Activated T-cell treated with anti-CD3 and anti-CD28 coated beads, Interleukin-2, amount 50 U/mL, for 4 hours (primary cell): ENCODE data around the gene OCLN. TPM values are rescaled to one million over a fixed set of nuclear protein-coding genes. Genes with fewer than 3 reads are reported as not detected.
"Not testable (repeated sequence)": the region's sequence is repeated elsewhere in the genome, so short reads cannot be mapped to it uniquely, and the experiment has no call there.

Experiments used
- ATAC-seq, 2 donors: fragments of 200-7000 bp; cut with Tn5 transposase; one replicate each; pipeline ENCODE4 v1.10.0; 2021
- DNase-seq: peaks from one replicate; pipeline ENCODE4 v3.0.0-alpha.2; 2020
- H3K27me3 Mint-ChIP-seq: one replicate; pipeline ENCODE4 v1.8.0; 2021; ENCODE audit warnings: low read depth, mixed read lengths
- H3K36me3 Mint-ChIP-seq: one replicate; pipeline ENCODE4 v1.8.0; 2022; ENCODE audit warnings: mixed read lengths; ENCODE audit not compliant: insufficient read depth
- H3K4me1 Mint-ChIP-seq: one replicate; pipeline ENCODE4 v1.8.0; 2021; ENCODE audit warnings: low read depth, mixed read lengths
- H3K4me3 Mint-ChIP-seq: one replicate; pipeline ENCODE4 v1.8.0; 2021; ENCODE audit warnings: mild to moderate bottlenecking, moderate library complexity, mixed read lengths
- H3K9me3 Mint-ChIP-seq: one replicate; pipeline ENCODE4 v1.8.0; 2021; ENCODE audit warnings: mixed read lengths
- total RNA-seq, 3 donors: library from RNA; stranded (reverse); gene quantifications; one replicate each; pipeline ENCODE4 v1.2.1, GENCODE V29; 2021

OCLN gene
- total RNA-seq, 3 donors from 2014 or later, result 0.08 to 1.4 (median 0.90) TPM

GRCh38 chr5:69502767-69503488 is 10.3 kb downstream of the OCLN start:
- no peaks in the 10 kb centered on the region for H3K36me3 Mint-ChIP-seq
- no peak overlapping the region for H3K4me3 Mint-ChIP-seq
- no peaks in the 10 kb centered on the region for H3K9me3 Mint-ChIP-seq
- H3K4me1 Mint-ChIP-seq, result no peaks in the 10 kb centered on the region
- peaks cover 17% of the 10 kb centered on the region for H3K27me3 Mint-ChIP-seq
- DNase-seq, result no peak
- ATAC-seq, result no peak

GRCh38 chr5:69504036-69504435 is 11.4 kb downstream of the OCLN start:
- H3K4me1 Mint-ChIP-seq, result no peaks in the 10 kb centered on the region
- no peak for ATAC-seq
- DNase-seq, result no peak
- H3K4me3 Mint-ChIP-seq, result no peak overlapping the region
- H3K36me3 Mint-ChIP-seq, result no peaks in the 10 kb centered on the region
- no peaks in the 10 kb centered on the region for H3K9me3 Mint-ChIP-seq
- H3K27me3 Mint-ChIP-seq, result peaks cover 13% of the 10 kb centered on the region

GRCh38 chr5:69505306-69505705 is 12.7 kb downstream of the OCLN start:
- no peaks in the 10 kb centered on the region for H3K9me3 Mint-ChIP-seq
- no peaks in the 10 kb centered on the region for H3K36me3 Mint-ChIP-seq
- no peaks in the 10 kb centered on the region for H3K4me1 Mint-ChIP-seq
- peaks cover 13% of the 10 kb centered on the region for H3K27me3 Mint-ChIP-seq
- DNase-seq (no peak), ATAC-seq (no peak)
- no peak overlapping the region for H3K4me3 Mint-ChIP-seq

- Mint-ChIP-seq H3K27me3 (peaks cover 2% of the 10 kb centered on the region), H3K4me1 (no peaks in the 10 kb centered on the region), H3K4me3 (no peak overlapping the region), H3K36me3 (no peaks in the 10 kb centered on the region), H3K9me3 (no peaks in the 10 kb centered on the region)
- DNase-seq, result no peak
- ATAC-seq, result no peak
These were observed 16.6 kb downstream of the OCLN start for GRCh38 chr5:69509212-69509611.

- ATAC-seq, result no peak
- no peak for DNase-seq
- no peaks in the 10 kb centered on the region for H3K9me3 Mint-ChIP-seq
- no peaks in the 10 kb centered on the region for H3K4me1 Mint-ChIP-seq
- H3K36me3 Mint-ChIP-seq, result no peaks in the 10 kb centered on the region
- H3K4me3 Mint-ChIP-seq, result no peak overlapping the region
- H3K27me3 Mint-ChIP-seq, result peaks cover 2% of the 10 kb centered on the region
These were observed 18.1 kb downstream of the OCLN start for GRCh38 chr5:69510694-69511093.

GRCh38 chr5:69512740-69513260 is 20.2 kb downstream of the OCLN start:
- H3K27me3 Mint-ChIP-seq, result peaks cover 2% of the 10 kb centered on the region
- H3K36me3 Mint-ChIP-seq, result no peaks in the 10 kb centered on the region
- ATAC-seq (no peak), DNase-seq (no peak)
- H3K4me1 Mint-ChIP-seq, result no peaks in the 10 kb centered on the region
- no peak overlapping the region for H3K4me3 Mint-ChIP-seq
- H3K9me3 Mint-ChIP-seq, result no peaks in the 10 kb centered on the region

GRCh38 chr5:69515570-69515969 is 23.0 kb downstream of the OCLN start:
- H3K9me3 Mint-ChIP-seq, DNase-seq, H3K27me3 Mint-ChIP-seq, H3K36me3 Mint-ChIP-seq, H3K4me1 Mint-ChIP-seq, H3K4me3 Mint-ChIP-seq, ATAC-seq: not testable (repeated sequence)

GRCh38 chr5:69516769-69517168 is 24.2 kb downstream of the OCLN start:
- Mint-ChIP-seq H3K4me1 (no peaks in the 10 kb centered on the region), H3K4me3 (no peak overlapping the region), H3K36me3 (no peaks in the 10 kb centered on the region), H3K9me3 (no peaks in the 10 kb centered on the region), H3K27me3 (no peaks in the 10 kb centered on the region)
- DNase-seq, result no peak
- no peak for ATAC-seq

GRCh38 chr5:69517763-69518212 is 25.2 kb downstream of the OCLN start:
- H3K36me3 Mint-ChIP-seq, result no peaks in the 10 kb centered on the region
- ATAC-seq (no peak), DNase-seq (no peak)
- no peak overlapping the region for H3K4me3 Mint-ChIP-seq
- H3K9me3 Mint-ChIP-seq, result no peaks in the 10 kb centered on the region
- H3K27me3 Mint-ChIP-seq, result peaks cover 2% of the 10 kb centered on the region
- no peaks in the 10 kb centered on the region for H3K4me1 Mint-ChIP-seq

- Mint-ChIP-seq H3K4me1 (no peaks in the 10 kb centered on the region), H3K9me3 (no peaks in the 10 kb centered on the region), H3K4me3 (no peak overlapping the region), H3K36me3 (no peaks in the 10 kb centered on the region), H3K27me3 (peaks cover 2% of the 10 kb centered on the region)
- DNase-seq, result no peak
- ATAC-seq, result no peak
These were observed 26.7 kb downstream of the OCLN start for GRCh38 chr5:69519285-69519684.

GRCh38 chr5:69522035-69522434 is 29.4 kb downstream of the OCLN start:
- Mint-ChIP-seq H3K4me1 (no peaks in the 10 kb centered on the region), H3K27me3 (peaks cover 2% of the 10 kb centered on the region), H3K9me3 (no peaks in the 10 kb centered on the region), H3K36me3 (no peaks in the 10 kb centered on the region), H3K4me3 (no peak overlapping the region)
- no peak for ATAC-seq
- no peak for DNase-seq

- no peak for DNase-seq
- no peaks in the 10 kb centered on the region for H3K36me3 Mint-ChIP-seq
- ATAC-seq, result no peak
- no peak overlapping the region for H3K4me3 Mint-ChIP-seq
- no peaks in the 10 kb centered on the region for H3K4me1 Mint-ChIP-seq
- H3K27me3 Mint-ChIP-seq, result peaks cover 4% of the 10 kb centered on the region
- H3K9me3 Mint-ChIP-seq, result no peaks in the 10 kb centered on the region
These were observed 32.9 kb downstream of the OCLN start for GRCh38 chr5:69525490-69525889.

- Mint-ChIP-seq H3K36me3 (no peaks in the 10 kb centered on the region), H3K27me3 (peaks cover 6% of the 10 kb centered on the region), H3K4me1 (no peaks in the 10 kb centered on the region), H3K4me3 (no peak overlapping the region), H3K9me3 (no peaks in the 10 kb centered on the region)
- ATAC-seq (no peak), DNase-seq (no peak)
These were observed 34.1 kb downstream of the OCLN start for GRCh38 chr5:69526660-69527059.

- H3K36me3 Mint-ChIP-seq, result no peaks in the 10 kb centered on the region
- no peak overlapping the region for H3K4me3 Mint-ChIP-seq
- H3K4me1 Mint-ChIP-seq, result no peaks in the 10 kb centered on the region
- peaks cover 4% of the 10 kb centered on the region for H3K27me3 Mint-ChIP-seq
- ATAC-seq, result no peak
- no peak for DNase-seq
- H3K9me3 Mint-ChIP-seq, result no peaks in the 10 kb centered on the region
These were observed 34.7 kb downstream of the OCLN start for GRCh38 chr5:69527128-69527770.

- ATAC-seq (no peak), DNase-seq (no peak)
- Mint-ChIP-seq H3K9me3 (no peaks in the 10 kb centered on the region), H3K4me1 (no peaks in the 10 kb centered on the region), H3K36me3 (no peaks in the 10 kb centered on the region), H3K27me3 (peaks cover 4% of the 10 kb centered on the region), H3K4me3 (no peak overlapping the region)
These were observed 35.4 kb downstream of the OCLN start for GRCh38 chr5:69528035-69528434.
